GM18909 (cell line): ENCODE measurements around the gene ATP11C.
"Not testable (repeated sequence)": the region's sequence is repeated elsewhere in the genome, so short reads cannot be mapped to it uniquely, and the experiment has no call there.

ENCODE experiments used
- ATAC-seq: cut with Tn5 transposase; IDR thresholded peaks from one replicate; pipeline ENCODE4 v1.9.1; 2021; ENCODE audit warnings: mild to moderate bottlenecking; ENCODE audit not compliant: unreplicated experiment, poor library complexity

The ATP11C gene

GRCh38 chrX:139750390-139750789 is 182.5 kb downstream of the ATP11C start:
- ATAC-seq, result no peak

DNA sequence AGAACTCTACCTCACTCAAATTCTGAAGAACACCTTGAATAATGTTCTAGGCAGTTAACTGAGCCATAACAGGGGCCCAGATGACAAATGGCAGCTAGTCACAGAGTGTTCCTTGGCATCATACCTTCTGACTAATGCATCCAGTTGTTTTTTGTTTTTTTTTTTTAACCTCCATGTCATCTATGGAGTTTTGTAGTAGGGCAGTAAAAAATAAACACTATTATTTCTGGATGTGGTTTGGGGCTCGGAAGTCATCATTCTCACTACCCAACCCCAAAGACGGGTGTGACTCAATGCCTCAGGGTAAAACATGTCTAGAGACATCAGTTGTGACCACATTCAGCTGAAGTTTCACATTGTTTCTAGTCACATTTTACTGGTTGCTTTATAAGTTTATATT is 193.7 kb downstream of the ATP11C start:
- peak; percentile 95 for ATAC-seq

DNA sequence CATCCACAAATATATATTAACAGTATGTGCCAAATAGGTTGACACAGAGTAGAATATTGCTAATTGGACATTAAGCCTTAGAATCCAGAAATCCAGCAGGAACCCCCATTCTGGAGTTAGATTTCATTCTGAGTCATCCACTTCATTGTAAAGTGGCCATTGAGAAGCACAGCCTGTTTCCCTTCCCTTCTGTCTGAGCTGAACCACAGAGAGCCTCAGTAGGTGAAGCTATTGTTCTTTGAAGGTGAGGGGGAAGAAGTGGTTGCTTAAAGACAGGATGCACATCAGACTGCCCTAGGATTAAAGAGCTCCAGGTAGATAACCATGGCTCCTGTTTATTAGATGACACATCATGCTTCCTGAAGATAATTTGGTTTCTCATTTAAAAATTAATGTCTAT is 194.3 kb downstream of the ATP11C start:
- no peak for ATAC-seq

DNA sequence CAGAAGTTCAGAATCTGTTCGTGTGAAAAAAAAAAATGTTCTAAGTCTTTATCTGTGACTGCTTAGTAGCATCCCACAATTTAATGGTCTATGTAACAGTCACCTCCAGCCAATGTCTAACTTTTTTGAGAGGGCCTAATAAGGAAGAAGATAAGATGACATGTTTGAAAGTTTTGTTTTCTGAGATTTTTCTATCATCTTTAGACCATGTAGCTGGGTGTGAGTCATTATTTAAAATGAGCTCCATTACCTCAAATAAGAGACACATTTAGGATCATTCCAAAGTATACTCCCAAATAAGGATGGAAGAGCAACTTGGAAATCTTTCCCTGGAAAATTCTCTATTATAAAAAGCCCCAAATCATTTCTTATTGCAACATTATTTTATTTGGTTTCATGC is 196.7 kb downstream of the ATP11C start:
- ATAC-seq, result no peak

DNA sequence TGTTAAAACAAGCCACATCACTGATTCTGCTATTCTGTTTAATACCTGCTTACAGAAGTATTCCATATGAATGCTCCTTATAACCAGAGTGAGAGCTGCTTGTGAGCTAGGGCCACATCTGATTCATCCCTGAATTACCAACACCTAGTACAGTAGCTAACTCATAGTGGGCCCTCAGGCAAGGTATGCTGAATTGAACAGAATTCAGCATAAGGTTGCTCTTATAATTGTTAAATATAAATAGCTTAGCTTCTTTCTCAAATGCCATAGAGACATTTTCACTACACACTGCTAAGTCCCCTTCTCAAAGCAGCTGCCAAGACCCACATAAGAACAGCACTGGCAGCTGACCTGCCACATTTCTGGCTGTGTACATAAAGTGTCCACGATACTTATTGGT is 197.9 kb downstream of the ATP11C start:
- no peak for ATAC-seq

GRCh38 chrX:139725720-139726119 is 207.1 kb downstream of the ATP11C start:
- ATAC-seq, result peak; percentile 93

DNA sequence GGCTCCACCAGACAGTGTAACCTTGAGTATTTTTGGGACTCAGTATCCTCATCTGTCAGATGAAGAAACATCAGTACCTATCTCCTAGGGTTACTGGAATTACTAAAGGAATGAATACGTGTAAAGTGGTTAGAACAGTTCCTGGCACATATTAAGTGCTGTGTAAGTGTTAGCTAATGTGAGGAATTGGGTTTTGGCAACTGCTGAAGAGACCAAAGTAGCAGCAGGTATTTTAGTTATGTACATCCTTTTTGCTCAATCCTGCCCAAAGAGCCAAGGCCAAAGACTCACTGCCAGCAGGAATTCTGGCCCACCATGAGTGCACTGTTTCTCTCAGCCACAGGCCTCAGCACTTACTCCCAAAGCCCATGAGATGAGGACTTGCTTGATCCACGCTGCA is 208.2 kb downstream of the ATP11C start:
- no peak for ATAC-seq

DNA sequence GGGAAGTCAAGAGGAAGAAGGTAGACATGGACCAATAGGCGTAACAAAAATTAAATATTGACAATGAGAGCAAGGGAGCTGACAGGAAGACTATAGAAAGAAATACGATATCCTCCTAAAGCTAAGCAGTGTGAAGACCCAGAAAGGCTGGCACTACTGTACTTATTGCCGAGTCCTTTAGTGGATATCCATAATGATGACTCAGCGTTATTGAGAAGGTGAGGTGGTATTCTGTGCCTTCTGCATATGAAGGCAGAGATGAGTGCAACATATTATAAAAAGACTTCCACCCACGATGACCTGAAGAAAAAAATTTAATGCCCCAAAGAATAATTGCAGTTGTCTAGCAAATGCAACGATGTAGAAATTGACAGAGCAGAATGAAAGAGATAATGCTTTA is 211.9 kb downstream of the ATP11C start:
- ATAC-seq, result no peak

- no peak for ATAC-seq
Observed at GRCh38 chrX:139720136-139720535, 212.7 kb downstream of the ATP11C start.

GRCh38 chrX:139708067-139708466 is 224.8 kb downstream of the ATP11C start, which contains the start of gene MCF2:
Gene MCF2 (minus strand): TSS chrX:139708167. CDS start chrX:139651744, 56,423 bp downstream.
- ATAC-seq, result no peak

- ATAC-seq, result no peak
Observed at GRCh38 chrX:139702658-139703057, 230.2 kb downstream of the ATP11C start.

- ATAC-seq, result no peak
Observed at GRCh38 chrX:139692908-139693307, 239.9 kb downstream of the ATP11C start.

GRCh38 chrX:139692506-139692849 is 240.4 kb downstream of the ATP11C start:
- ATAC-seq, result peak; percentile 26

DNA sequence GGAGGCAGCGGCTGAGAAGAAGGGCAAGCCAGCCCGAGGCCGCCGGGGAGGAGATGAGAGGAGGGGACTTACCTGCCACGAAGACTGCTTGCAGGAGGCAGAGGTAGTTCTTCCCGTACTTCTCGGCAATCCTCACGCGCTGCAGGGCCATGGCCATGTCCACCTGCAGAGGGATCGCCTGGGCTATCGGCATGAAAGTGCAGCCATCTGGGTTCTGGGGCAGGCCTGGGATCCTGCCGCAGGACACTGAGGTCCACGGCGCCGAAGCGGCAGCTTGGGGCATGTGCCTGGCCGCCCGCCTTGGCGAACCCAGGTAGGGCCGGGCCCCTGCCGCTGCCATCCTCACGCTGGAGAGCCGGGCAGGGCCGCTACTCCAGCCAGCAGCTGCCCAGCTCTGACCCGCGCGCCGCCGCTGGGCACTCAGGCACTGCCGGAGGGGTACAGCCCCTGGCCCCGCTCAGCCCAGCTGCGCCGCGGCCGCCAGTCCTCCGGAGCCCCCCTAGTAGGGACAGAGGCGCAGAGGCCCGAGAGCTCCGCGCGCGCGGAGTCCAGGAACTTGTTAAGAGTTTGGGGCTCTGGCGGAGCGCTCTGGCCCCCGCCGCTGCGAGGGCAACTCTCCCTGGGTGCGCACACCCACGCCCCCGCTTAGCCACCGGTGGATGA is 240.9 kb downstream of the ATP11C start:
- ATAC-seq, result peak; percentile 39

GRCh38 chrX:139691493-139691842 is 241.4 kb downstream of the ATP11C start:
- peak; percentile 7 for ATAC-seq

DNA sequence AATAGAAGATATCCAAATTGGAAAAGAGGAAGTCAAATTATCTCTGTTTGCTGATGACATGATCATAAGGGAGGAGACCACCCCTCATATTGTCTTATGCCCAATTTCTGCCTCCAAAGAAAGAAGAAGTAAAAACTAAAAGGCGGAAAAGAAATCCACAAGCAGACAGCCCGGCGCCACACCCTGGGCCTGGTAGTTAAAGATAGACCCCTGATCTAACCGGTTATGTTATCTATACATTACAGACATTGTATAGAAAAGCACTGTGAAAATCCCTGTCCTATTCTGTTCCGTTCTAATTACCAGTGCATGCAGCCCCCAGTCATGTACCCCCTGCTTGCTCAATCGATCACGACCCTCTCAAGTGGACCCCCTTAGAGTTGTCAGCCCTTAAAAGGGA is 247.7 kb downstream of the ATP11C start:
- not testable (repeated sequence) for ATAC-seq

DNA sequence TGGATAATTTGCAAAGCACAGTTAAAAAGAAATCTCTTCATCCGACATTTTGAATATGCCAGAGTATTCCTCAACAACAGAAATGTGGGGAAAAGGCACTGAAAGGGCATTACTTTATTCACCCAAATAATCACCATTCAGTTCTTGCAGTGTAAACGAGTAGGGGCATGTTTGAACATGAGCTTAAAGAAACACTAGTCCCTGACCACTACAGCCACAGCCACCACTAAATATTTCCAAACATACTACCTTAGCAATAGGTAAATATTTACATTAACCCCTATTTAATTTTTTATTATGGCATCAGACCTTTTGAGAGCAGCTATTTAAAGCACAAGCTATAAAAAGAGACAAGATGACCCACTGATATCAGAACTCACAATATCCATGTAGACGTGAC is 252.5 kb downstream of the ATP11C start:
- ATAC-seq, result no peak
